Measurements from ENCODE around the gene MARCHF10.
"Not testable (repeated sequence)": the region's sequence is repeated elsewhere in the genome, so short reads cannot be mapped to it uniquely, and the experiment has no call there.

The MARCHF10 gene

GRCh38 chr17:62693616-62694409 is 114.3 kb downstream of the MARCHF10 start:
- DNase-seq, result no peak

- DNase-seq, result no peak
Observed at GRCh38 chr17:62692721-62693431, 115.2 kb downstream of the MARCHF10 start.

GRCh38 chr17:62692159-62692651 is 115.9 kb downstream of the MARCHF10 start:
- DNase-seq, result no peak

GRCh38 chr17:62691589-62691915 is 116.6 kb downstream of the MARCHF10 start:
- not testable (repeated sequence) for DNase-seq

GRCh38 chr17:62690168-62690897 is 117.8 kb downstream of the MARCHF10 start:
- DNase-seq, result no peak

- DNase-seq, result no peak
Observed at GRCh38 chr17:62689441-62690167, 118.5 kb downstream of the MARCHF10 start.

GRCh38 chr17:62688398-62689160 is 119.5 kb downstream of the MARCHF10 start:
- no peak for DNase-seq

- no peak for DNase-seq
Observed at GRCh38 chr17:62687997-62688396, 120.1 kb downstream of the MARCHF10 start.

- DNase-seq, result no peak
Observed at GRCh38 chr17:62684179-62684578, 123.9 kb downstream of the MARCHF10 start.

GRCh38 chr17:62681939-62682381 is 126.2 kb downstream of the MARCHF10 start:
- no peak for DNase-seq

- DNase-seq, result no peak
Observed at GRCh38 chr17:62681061-62681938, 126.8 kb downstream of the MARCHF10 start.

GRCh38 chr17:62680541-62681052 is 127.5 kb downstream of the MARCHF10 start:
- no peak for DNase-seq

GRCh38 chr17:62679866-62680377 is 128.2 kb downstream of the MARCHF10 start:
- DNase-seq, result no peak

GRCh38 chr17:62678214-62678919 is 129.7 kb downstream of the MARCHF10 start:
- DNase-seq, result no peak

- DNase-seq, result no peak
Observed at GRCh38 chr17:62676952-62677596, 131.0 kb downstream of the MARCHF10 start.

GRCh38 chr17:62676231-62676943 is 131.7 kb downstream of the MARCHF10 start:
- no peak for DNase-seq

GRCh38 chr17:62675701-62676100 is 132.4 kb downstream of the MARCHF10 start:
- no peak for DNase-seq

GRCh38 chr17:62675260-62675659 is 132.9 kb downstream of the MARCHF10 start:
- no peak for DNase-seq

GRCh38 chr17:62674841-62675240 is 133.3 kb downstream of the MARCHF10 start:
- DNase-seq, result no peak

All from NCI-H1048 (cell line).